CD4-positive, CD25-positive, alpha-beta regulatory T cell (primary cell): ENCODE data around the gene NAA35. TPM values are rescaled to one million over a fixed set of nuclear protein-coding genes. Genes with fewer than 3 reads are reported as not detected.
A peak's percentile ranks its signal among the peaks of the same experiment; 100 is the strongest.
"Not testable (repeated sequence)": the region's sequence is repeated elsewhere in the genome, so short reads cannot be mapped to it uniquely, and the experiment has no call there.

ENCODE experiments used
- ATAC-seq, 2 donors: fragments of 150-1000 bp; cut with Tn5 transposase; one replicate each; pipeline ENCODE4 v1.10.0; 2021; ENCODE audit warnings: low read depth in 2 of 2, moderate number of reproducible peaks in 2 of 2, moderate library complexity in 1 of 2
- DNase-seq, 3 donors: peaks; one replicate each; pipeline versions ENCODE4 v3.0.0 to v3.0.0-alpha.2; 2012 to 2022; ENCODE audit warnings: mixed read lengths in 1 of 3
- H3K27ac ChIP-seq: one replicate; pipeline ENCODE4 v1.7.0; 2013; ENCODE audit warnings: mild to moderate bottlenecking, low read length; ENCODE audit not compliant: insufficient read depth, poor library complexity, severe bottlenecking
- H3K27me3 ChIP-seq: one replicate; pipeline ENCODE4 v1.7.0; 2013; ENCODE audit warnings: low read length; ENCODE audit not compliant: control insufficient read depth, insufficient read depth
- H3K36me3 ChIP-seq: one replicate; pipeline ENCODE4 v1.7.0; 2013; ENCODE audit warnings: mild to moderate bottlenecking, low read length, moderate library complexity; ENCODE audit not compliant: control insufficient read depth, insufficient read depth
- H3K4me1 ChIP-seq: 2 replicates; pipeline ENCODE4 v1.7.0; 2013; ENCODE audit warnings: mild to moderate bottlenecking, low read length; ENCODE audit not compliant: insufficient read depth, control insufficient read depth, poor library complexity, severe bottlenecking
- H3K4me3 ChIP-seq: one replicate; pipeline ENCODE4 v1.7.0; 2013; ENCODE audit warnings: low read depth, mild to moderate bottlenecking, low read length, moderate library complexity
- H3K9me3 ChIP-seq, 2 experiments: 1 replicate in 1 of 2; 2 replicates in 1 of 2; pipeline ENCODE4 v1.7.0; 2013; ENCODE audit warnings: low read length in 2 of 2, mild to moderate bottlenecking in 1 of 2, moderate library complexity in 1 of 2; ENCODE audit not compliant: control insufficient read depth in 2 of 2
- H3K27ac Mint-ChIP-seq, 3 donors: one replicate each; pipeline ENCODE4 v1.8.0; 2020 to 2022; ENCODE audit warnings: mild to moderate bottlenecking in 3 of 3, mixed read lengths in 3 of 3, moderate library complexity in 2 of 3
- H3K27me3 Mint-ChIP-seq: one replicate; pipeline ENCODE4 v1.8.0; 2022; ENCODE audit warnings: mild to moderate bottlenecking, mixed read lengths
- H3K36me3 Mint-ChIP-seq: one replicate; pipeline ENCODE4 v1.8.0; 2020; ENCODE audit warnings: mixed read lengths
- H3K4me1 Mint-ChIP-seq, 4 donors: one replicate each; pipeline ENCODE4 v1.8.0; 2020 to 2022; ENCODE audit warnings: mixed read lengths in 4 of 4, mild to moderate bottlenecking in 1 of 4
- H3K4me3 Mint-ChIP-seq, 4 donors: one replicate each; pipeline ENCODE4 v1.8.0; 2020 to 2022; ENCODE audit warnings: mild to moderate bottlenecking in 4 of 4, mixed read lengths in 4 of 4, moderate library complexity in 3 of 4
- H3K9me3 Mint-ChIP-seq, 7 donors: one replicate each; pipeline ENCODE4 v1.8.0; 2020 to 2022; ENCODE audit warnings: mixed read lengths in 7 of 7, mild to moderate bottlenecking in 3 of 7, moderate library complexity in 2 of 7
- polyA plus RNA-seq, 4 donors: library from polyadenylated mRNA; unstranded; fragments of 300-500 nt; fragmentation: Illumina TruSeq; gene quantifications; one replicate each; pipeline ENCODE4 v1.2.3, GENCODE V29; 2021
- total RNA-seq: library from RNA; stranded (reverse); gene quantifications from one replicate; pipeline ENCODE4 v1.2.3, GENCODE V29; 2022

The NAA35 gene
- total and polyA plus RNA-seq, 5 donors from 2014 or later = 12.3 to 21.6 (median 15.9) TPM

GRCh38 chr9:86043999-86044398, 103.1 kb downstream of the NAA35 start:
- Mint-ChIP-seq H3K27ac (no peak overlapping the region), H3K27me3 (no peaks in the 10 kb centered on the region), H3K36me3 (no peaks in the 10 kb centered on the region), H3K9me3 (peaks cover 0 to 3% (median 0%) of the 10 kb centered on the region in 7 donors), H3K4me1 (no peaks in the 10 kb centered on the region), H3K4me3 (no peak overlapping the region)
- ATAC-seq (no peak), DNase-seq (peak in 1 of 3 donors; percentile 16)
- Histone ChIP-seq H3K36me3 (no peaks in the 10 kb centered on the region), H3K9me3 (no peaks in the 10 kb centered on the region), H3K4me1 (no peaks in the 10 kb centered on the region), H3K27ac (no peak overlapping the region), H3K4me3 (no peak overlapping the region), H3K27me3 (no peaks in the 10 kb centered on the region)

- DNase-seq = no peak
- Histone ChIP-seq H3K4me1 (no peaks in the 10 kb centered on the region), H3K27ac (no peak overlapping the region), H3K27me3 (no peaks in the 10 kb centered on the region), H3K4me3 (no peak overlapping the region), H3K9me3 (no peaks in the 10 kb centered on the region), H3K36me3 (no peaks in the 10 kb centered on the region)
- peaks cover 0 to 3% (median 0%) of the 10 kb centered on the region in 7 donors for H3K9me3 Mint-ChIP-seq
- no peak for ATAC-seq
- H3K4me1 Mint-ChIP-seq = no peaks in the 10 kb centered on the region
- H3K27me3 Mint-ChIP-seq = no peaks in the 10 kb centered on the region
- H3K27ac Mint-ChIP-seq = no peak overlapping the region
- no peaks in the 10 kb centered on the region for H3K36me3 Mint-ChIP-seq
- no peak overlapping the region for H3K4me3 Mint-ChIP-seq
Measured at GRCh38 chr9:86045654-86046053, 104.7 kb downstream of the NAA35 start.

- H3K4me3 ChIP-seq = no peak overlapping the region
- Mint-ChIP-seq H3K27ac (peak overlapping the region in 1 of 3 donors; percentile 32), H3K9me3 (peaks cover 0 to 3% (median 0%) of the 10 kb centered on the region in 7 donors), H3K27me3 (no peaks in the 10 kb centered on the region), H3K36me3 (no peaks in the 10 kb centered on the region), H3K4me3 (no peak overlapping the region), H3K4me1 (no peaks in the 10 kb centered on the region)
- no peak overlapping the region for H3K27ac ChIP-seq
- ATAC-seq = no peak
- no peaks in the 10 kb centered on the region for H3K4me1 ChIP-seq
- no peak for DNase-seq
- no peaks in the 10 kb centered on the region for H3K27me3 ChIP-seq
- H3K36me3 ChIP-seq = no peaks in the 10 kb centered on the region
- no peaks in the 10 kb centered on the region for H3K9me3 ChIP-seq
Measured at GRCh38 chr9:86046071-86046636, 105.2 kb downstream of the NAA35 start.

GRCh38 chr9:86046930-86047341, 106.0 kb downstream of the NAA35 start:
- Mint-ChIP-seq H3K27ac (no peak overlapping the region), H3K27me3 (no peaks in the 10 kb centered on the region), H3K9me3 (peaks cover 0 to 3% (median 0%) of the 10 kb centered on the region in 7 donors), H3K36me3 (no peaks in the 10 kb centered on the region), H3K4me3 (no peak overlapping the region), H3K4me1 (no peaks in the 10 kb centered on the region)
- Histone ChIP-seq H3K27me3 (no peaks in the 10 kb centered on the region), H3K9me3 (no peaks in the 10 kb centered on the region), H3K27ac (no peak overlapping the region), H3K36me3 (no peaks in the 10 kb centered on the region), H3K4me3 (no peak overlapping the region), H3K4me1 (no peaks in the 10 kb centered on the region)
- ATAC-seq (no peak), DNase-seq (no peak)

- no peak overlapping the region for H3K27ac Mint-ChIP-seq
- ATAC-seq (no peak), DNase-seq (no peak)
- Histone ChIP-seq H3K27me3 (no peaks in the 10 kb centered on the region), H3K36me3 (no peaks in the 10 kb centered on the region), H3K27ac (no peak overlapping the region), H3K4me1 (no peaks in the 10 kb centered on the region), H3K4me3 (no peak overlapping the region), H3K9me3 (no peaks in the 10 kb centered on the region)
- peaks cover 0 to 3% (median 0%) of the 10 kb centered on the region in 7 donors for H3K9me3 Mint-ChIP-seq
- H3K4me1 Mint-ChIP-seq = no peaks in the 10 kb centered on the region
- no peaks in the 10 kb centered on the region for H3K36me3 Mint-ChIP-seq
- H3K27me3 Mint-ChIP-seq = no peaks in the 10 kb centered on the region
- H3K4me3 Mint-ChIP-seq = no peak overlapping the region
Measured at GRCh38 chr9:86047361-86047760, 106.4 kb downstream of the NAA35 start.

DNA sequence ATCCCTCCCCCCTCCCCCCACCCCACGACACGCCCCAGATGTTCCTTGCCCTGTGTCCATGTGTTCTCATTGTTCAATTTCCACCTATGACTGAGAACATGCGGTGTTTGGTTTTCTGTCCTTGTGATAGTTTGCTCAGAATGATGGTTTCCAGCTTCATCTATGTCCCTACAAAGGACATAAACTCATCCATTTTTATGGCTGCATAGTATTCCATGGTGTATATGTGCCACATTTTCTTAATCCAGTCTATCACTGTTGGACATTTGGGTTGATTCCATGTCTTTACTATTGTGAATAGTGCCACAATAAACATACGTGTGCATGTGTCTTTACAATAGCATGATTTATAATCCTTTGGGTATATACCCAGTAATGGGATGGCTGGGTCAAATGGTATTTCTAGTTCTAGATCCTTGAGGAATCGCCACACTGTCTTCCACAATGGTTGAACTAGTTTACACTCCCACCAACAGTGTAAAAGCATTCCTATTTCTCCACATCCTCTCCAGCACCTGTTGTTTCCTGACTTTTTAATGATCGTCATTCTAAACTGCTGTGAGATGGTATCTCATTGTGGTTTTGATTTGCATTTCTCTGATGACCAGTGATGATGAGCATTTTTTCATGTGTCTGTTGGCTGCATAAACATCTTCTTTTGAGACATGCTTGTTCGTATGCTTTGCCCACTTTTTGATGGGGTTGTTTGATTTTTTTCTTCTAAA, 107.2 kb downstream of the NAA35 start:
- H3K36me3 Mint-ChIP-seq, H3K4me3 Mint-ChIP-seq, H3K27ac Mint-ChIP-seq, H3K9me3 Mint-ChIP-seq, DNase-seq, H3K4me3 ChIP-seq, H3K27ac ChIP-seq, H3K9me3 ChIP-seq, H3K27me3 Mint-ChIP-seq, H3K4me1 Mint-ChIP-seq, H3K36me3 ChIP-seq, H3K4me1 ChIP-seq, ATAC-seq, H3K27me3 ChIP-seq: not testable (repeated sequence)

- no peak overlapping the region for H3K27ac ChIP-seq
- no peak overlapping the region for H3K27ac Mint-ChIP-seq
- DNase-seq (no peak), ATAC-seq (no peak)
- H3K4me3 ChIP-seq = no peak overlapping the region
- peaks cover 4% of the 10 kb centered on the region for H3K27me3 Mint-ChIP-seq
- no peaks in the 10 kb centered on the region for H3K36me3 Mint-ChIP-seq
- peaks cover 0 to 3% (median 0%) of the 10 kb centered on the region in 7 donors for H3K9me3 Mint-ChIP-seq
- no peaks in the 10 kb centered on the region for H3K9me3 ChIP-seq
- H3K27me3 ChIP-seq = no peaks in the 10 kb centered on the region
- no peaks in the 10 kb centered on the region for H3K36me3 ChIP-seq
- no peak overlapping the region for H3K4me3 Mint-ChIP-seq
- H3K4me1 Mint-ChIP-seq = no peaks in the 10 kb centered on the region
- no peaks in the 10 kb centered on the region for H3K4me1 ChIP-seq
Measured at GRCh38 chr9:86052556-86053468, 111.9 kb downstream of the NAA35 start.
